Right lobe of liver (tissue), 4 donors: ENCODE data around the gene ADAM12.

Experiments used
- CTCF ChIP-seq, 4 donors: fragments of 200-600 bp in 3 of 4; fragments of 450-650 bp in 1 of 4; IDR thresholded peaks; one replicate each; pipeline versions ENCODE4 v1.5.1 to v1.8.0; 2016 to 2022; ENCODE audit warnings: antibody characterized with exemption in 4 of 4, mild to moderate bottlenecking in 2 of 4
- POLR2A ChIP-seq: fragments of 450-650 bp; IDR thresholded peaks from one replicate; pipeline ENCODE4 v1.6.1; 2017; ENCODE audit warnings: antibody characterized with exemption, mild to moderate bottlenecking
- donor health status: DM: no; HTN: no; CAD: no.
- donor health status: DM: no; HTN: no; CAD: no.
- donor health status: DM: no; HTN: yes; CAD: no.

- TF ChIP-seq CTCF (IDR thresholded peaks at IDR 0.05) (no peak), POLR2A (no peak)
Observed at GRCh38 chr10:126392469-126392868, 4.2 kb upstream of the ADAM12 start.
